HG03280 (cell line): ENCODE measurements around the gene SPNS2.
A peak's percentile ranks its signal among the peaks of the same experiment; 100 is the strongest.

Experiments used
- ATAC-seq: cut with Tn5 transposase; IDR thresholded peaks from one replicate; pipeline ENCODE4 v1.9.1; 2021; ENCODE audit warnings: mild to moderate bottlenecking, moderate library complexity; ENCODE audit not compliant: unreplicated experiment

Gene SPNS2

GRCh38 chr17:4498461-4499397 is at the start of gene SPNS2:
Gene SPNS2, plus strand, starts transcription at chr17:4498881. Its CDS starts 167 bp downstream, at chr17:4499048.
- ATAC-seq = peak; percentile 64

GRCh38 chr17:4449736-4450135 is 48.9 kb upstream of the SPNS2 start:
- ATAC-seq = no peak

GRCh38 chr17:4450710-4451316 is 47.9 kb upstream of the SPNS2 start:
- no peak for ATAC-seq

- ATAC-seq = no peak
Observed at GRCh38 chr17:4453812-4454591, 44.7 kb upstream of the SPNS2 start.

- no peak for ATAC-seq
Observed at GRCh38 chr17:4460661-4461060, 38.0 kb upstream of the SPNS2 start.

- no peak for ATAC-seq
Observed at GRCh38 chr17:4463818-4464476, 34.7 kb upstream of the SPNS2 start.

- no peak for ATAC-seq
Observed at GRCh38 chr17:4465786-4466185, 32.9 kb upstream of the SPNS2 start.

- no peak for ATAC-seq
Observed at GRCh38 chr17:4467287-4467686, 31.4 kb upstream of the SPNS2 start.

GRCh38 chr17:4469552-4469951 is 29.1 kb upstream of the SPNS2 start:
- no peak for ATAC-seq

GRCh38 chr17:4472286-4472685 is 26.4 kb upstream of the SPNS2 start:
- ATAC-seq = no peak

- no peak for ATAC-seq
Observed at GRCh38 chr17:4474093-4474492, 24.6 kb upstream of the SPNS2 start.

GRCh38 chr17:4475001-4475400 is 23.7 kb upstream of the SPNS2 start:
- ATAC-seq = no peak

GRCh38 chr17:4475463-4475862 is 23.2 kb upstream of the SPNS2 start:
- ATAC-seq = no peak

- no peak for ATAC-seq
Observed at GRCh38 chr17:4476017-4476416, 22.7 kb upstream of the SPNS2 start.

GRCh38 chr17:4476511-4477070 is 22.1 kb upstream of the SPNS2 start:
- ATAC-seq = no peak

- no peak for ATAC-seq
Observed at GRCh38 chr17:4477255-4477791, 21.4 kb upstream of the SPNS2 start.

GRCh38 chr17:4478318-4478830 is 20.3 kb upstream of the SPNS2 start:
- no peak for ATAC-seq

GRCh38 chr17:4479340-4479981 is 19.2 kb upstream of the SPNS2 start:
- ATAC-seq = no peak

- no peak for ATAC-seq
Observed at GRCh38 chr17:4479982-4480751, 18.5 kb upstream of the SPNS2 start.
